IMR-90 (cell line): ENCODE data around the gene GBA2. TPM values are rescaled to one million over a fixed set of nuclear protein-coding genes. Genes with fewer than 3 reads are reported as not detected.

Source experiments
- ATAC-seq: fragments of 200-7000 bp; cut with Tn5 transposase; 2 replicates; pipeline ENCODE4 v1.9.1; 2020; ENCODE audit warnings: low read depth, mild to moderate bottlenecking, moderate library complexity
- BruUV-seq: library from RNA; stranded (reverse); fragments of 400-500 nt; replicated peaks from 2 replicates; lab custom pipeline; 2021; lab: Mats Ljungman, UMichigan
- CTCF ChIA-PET: fragments of 300-600 bp; formaldehyde crosslinking; extraction: SDS; loops from one replicate; lab custom pipeline; 2021; ENCODE audit warnings: antibody characterized with exemption; lab: Yijun Ruan, JAX
- POLR2A ChIA-PET: fragments of 300-600 bp; sonication (Branson Sonifier 250); formaldehyde crosslinking; loops from one replicate; lab custom pipeline; 2022; ENCODE audit warnings: antibody characterized with exemption; ENCODE audit not compliant: unreplicated experiment; lab: Charles Lee
- DNase-seq: peaks from one replicate; pipeline ENCODE4 v3.0.0; 2013
- H2AFZ ChIP-seq: replicated peaks from 2 replicates; pipeline ENCODE3; 2013; ENCODE audit warnings: low read length, mild to moderate bottlenecking; ENCODE audit not compliant: poor library complexity
- H2AK5ac ChIP-seq: 2 replicates; pipeline ENCODE4 v1.6.1; 2013; ENCODE audit warnings: low read depth, low read length, inconsistent platforms
- H2AK9ac ChIP-seq: replicated peaks from 2 replicates; pipeline ENCODE3; 2013; ENCODE audit warnings: mild to moderate bottlenecking, low read depth, low read length, moderate library complexity; ENCODE audit not compliant: poor library complexity
- H2BK120ac ChIP-seq: 2 replicates; pipeline ENCODE4 v1.6.1; 2013; ENCODE audit warnings: low read depth, low read length, inconsistent platforms
- H2BK15ac ChIP-seq: 3 replicates; pipeline ENCODE4 v1.6.1; 2013; ENCODE audit warnings: low read depth, low read length, inconsistent platforms
- H2BK20ac ChIP-seq: 2 replicates; pipeline ENCODE4 v1.6.1; 2013; ENCODE audit warnings: low read depth, mild to moderate bottlenecking, inconsistent platforms, low read length, moderate library complexity
- H2BK5ac ChIP-seq: 2 replicates; pipeline ENCODE4 v1.6.1; 2013; ENCODE audit warnings: mild to moderate bottlenecking, low read depth, low read length, inconsistent platforms; ENCODE audit not compliant: poor library complexity, severe bottlenecking
- H3K14ac ChIP-seq: replicated peaks from 2 replicates; pipeline ENCODE4 v1.6.1; 2013; ENCODE audit warnings: low read depth, low read length, inconsistent platforms
- H3K18ac ChIP-seq: 2 replicates; pipeline ENCODE4 v1.6.1; 2013; ENCODE audit warnings: low read depth, low read length, control low read depth
- H3K23ac ChIP-seq: 2 replicates; pipeline ENCODE4 v1.6.1; 2013; ENCODE audit warnings: low read depth, low read length, inconsistent platforms
- H3K27ac ChIP-seq: 2 replicates; pipeline ENCODE4 v1.5.1; 2013; ENCODE audit warnings: mild to moderate bottlenecking, control low read depth, low read length; ENCODE audit not compliant: insufficient read depth
- H3K27me3 ChIP-seq: 2 replicates; pipeline ENCODE4 v1.6.1; 2013; ENCODE audit warnings: low read length; ENCODE audit not compliant: control insufficient read depth, insufficient read depth
- H3K36me3 ChIP-seq: 2 replicates; pipeline ENCODE4 v1.6.1; 2013; ENCODE audit warnings: low read length, mixed read lengths; ENCODE audit not compliant: control insufficient read depth, insufficient read depth
- H3K4ac ChIP-seq: 2 replicates; pipeline ENCODE4 v1.6.1; 2013; ENCODE audit warnings: low read depth, low read length, inconsistent platforms
- H3K4me1 ChIP-seq: 2 replicates; pipeline ENCODE4 v1.6.1; 2013; ENCODE audit warnings: low read length, mixed read lengths; ENCODE audit not compliant: control insufficient read depth, insufficient read depth
- H3K4me2 ChIP-seq: 2 replicates; pipeline ENCODE4 v1.6.1; 2013; ENCODE audit warnings: low read depth, mild to moderate bottlenecking, control low read depth, low read length, moderate library complexity
- H3K4me3 ChIP-seq: 2 replicates; pipeline ENCODE4 v1.5.1; 2013; ENCODE audit warnings: low read depth, mild to moderate bottlenecking, control low read depth, low read length, moderate library complexity; ENCODE audit not compliant: insufficient read depth
- H3K56ac ChIP-seq: 2 replicates; pipeline ENCODE4 v1.6.1; 2013; ENCODE audit warnings: low read length, inconsistent platforms; ENCODE audit not compliant: insufficient read depth; ENCODE audit errors: extremely low read depth
- H3K79me1 ChIP-seq, 2 experiments: 2 replicates each; pipeline ENCODE4 v1.6.1; 2013; ENCODE audit warnings: low read length in 2 of 2, inconsistent platforms in 1 of 2, low read depth in 1 of 2
- H3K9ac ChIP-seq: 2 replicates; pipeline ENCODE4 v1.6.1; 2013; ENCODE audit warnings: low read depth, low read length, control low read depth
- H3K9me1 ChIP-seq: 2 replicates; pipeline ENCODE4 v1.6.1; 2013; ENCODE audit warnings: low read length, inconsistent platforms; ENCODE audit not compliant: insufficient read depth
- H3K9me3 ChIP-seq: 2 replicates; pipeline ENCODE4 v1.6.1; 2013; ENCODE audit warnings: low read length; ENCODE audit not compliant: control insufficient read depth, insufficient read depth
- H4K20me1 ChIP-seq: 2 replicates; pipeline ENCODE4 v1.6.1; 2013; ENCODE audit warnings: low read length, inconsistent platforms; ENCODE audit not compliant: insufficient read depth
- H4K5ac ChIP-seq: 2 replicates; pipeline ENCODE4 v1.6.1; 2013; ENCODE audit warnings: mild to moderate bottlenecking, low read depth, low read length, control low read depth
- H4K8ac ChIP-seq, 2 experiments: 2 replicates each; pipeline ENCODE4 v1.6.1; 2013; ENCODE audit warnings: low read depth in 2 of 2, low read length in 2 of 2, control low read depth in 1 of 2, inconsistent platforms in 1 of 2
- H4K91ac ChIP-seq: 2 replicates; pipeline ENCODE4 v1.6.1; 2013; ENCODE audit warnings: low read depth, low read length, inconsistent platforms; ENCODE audit not compliant: insufficient read depth
- BHLHE40 ChIP-seq: fragments of 150-350 bp; IDR thresholded peaks from 2 replicates; pipeline ENCODE4 v1.6.1; 2016; ENCODE audit warnings: mild to moderate bottlenecking, low read depth, low read length
- CEBPB ChIP-seq: IDR thresholded peaks from 2 replicates; pipeline ENCODE4 v1.6.1; 2012; ENCODE audit warnings: low read depth, low read length, improper control_type of control experiment
- CHD1 ChIP-seq: IDR thresholded peaks from 2 replicates; pipeline ENCODE4 v1.6.1; 2012; ENCODE audit warnings: low read depth, low read length, improper control_type of control experiment
- FOS ChIP-seq: fragments of 150-350 bp; IDR thresholded peaks from 2 replicates; pipeline ENCODE4 v1.6.1; 2016; ENCODE audit warnings: low read depth, low read length
- MXI1 ChIP-seq: IDR thresholded peaks from 2 replicates; pipeline ENCODE4 v1.6.1; 2012; ENCODE audit warnings: low read depth, mild to moderate bottlenecking, low read length, moderate library complexity, borderline replicate concordance
- NFE2L2 ChIP-seq: fragments of 150-350 bp; IDR thresholded peaks from 2 replicates; pipeline ENCODE4 v1.6.1; 2016; ENCODE audit warnings: low read depth, mild to moderate bottlenecking, low read length
- POLR2A ChIP-seq: IDR thresholded peaks from 2 replicates; pipeline ENCODE4 v1.6.1; 2012; ENCODE audit warnings: mild to moderate bottlenecking, low read depth, low read length
- RAD21 ChIP-seq: IDR thresholded peaks from 2 replicates; pipeline ENCODE4 v1.6.1; 2012; ENCODE audit warnings: low read length, improper control_type of control experiment
- RFX5 ChIP-seq: IDR thresholded peaks from 2 replicates; pipeline ENCODE4 v1.8.0; 2012; ENCODE audit warnings: low read depth, mild to moderate bottlenecking, low read length, moderate library complexity
- SMC3 ChIP-seq: fragments of 150-350 bp; IDR thresholded peaks from 2 replicates; pipeline ENCODE4 v1.6.1; 2016; ENCODE audit warnings: low read depth, mild to moderate bottlenecking, antibody characterized with exemption, low read length, moderate library complexity
- WGBS, 2 experiments: methylation state at CpG; one replicate each; pipeline versions ENCODE4 v1.1.5 to v1.1.7; 2013; ENCODE audit warnings: missing lambda C conversion rate in 2 of 2; ENCODE audit not compliant: insufficient read length in 1 of 2; ENCODE audit errors: extremely low coverage in 2 of 2; 5-methylcytosine and 5-hydroxymethylcytosine counted together
- dilution Hi-C: fragments of 300-500 bp; cut with HindIII; formaldehyde crosslinking; loops from one replicate; pipeline ENCODE4 v1.14.3; 2018; ENCODE audit warnings: low sequenced_read_pairs; ENCODE audit not compliant: unreplicated experiment
- in situ Hi-C: fragments of 300-500 bp; cut with MboI; formaldehyde crosslinking; loops from 3 replicates; pipeline ENCODE4 v1.14.3; 2019; ENCODE audit warnings: low sequenced_read_pairs, inconsistent platforms, mixed read lengths
- intact Hi-C: fragments of 100-400 bp; cut with micrococcal nuclease; formaldehyde crosslinking; loops from 2 replicates; pipeline ENCODE4 v1.10.0; 2022
- polyA plus RNA-seq, 3 experiments: library from polyadenylated mRNA; depleted of rRNA; stranded (reverse); fragments of >200 nt; gene quantifications; 2 replicates each; pipeline ENCODE4 v1.2.3, GENCODE V29; 2012; ENCODE audit warnings: low replicate concordance in 1 of 3
- total RNA-seq: library from RNA; depleted of rRNA; stranded (reverse); fragments of >200 nt; gene quantifications from 2 replicates; pipeline ENCODE4 v1.2.3, GENCODE V29; 2012
- TF ChIP-seq, protein P1 (sequence below): conservative IDR thresholded peaks from 2 replicates; pipeline ENCODE4 v1.5.1; 2012; ENCODE audit warnings: mild to moderate bottlenecking, low read depth, low read length, improper control_type of control experiment
- TF ChIP-seq, protein P2 (sequence below): fragments of 150-350 bp; IDR thresholded peaks from 2 replicates; pipeline ENCODE4 v1.6.1; 2016; ENCODE audit warnings: low read depth, mild to moderate bottlenecking, low read length, moderate library complexity, borderline replicate concordance

GBA2 gene
- total and polyA plus RNA-seq, 2 of the 4 experiments (the other 2 are of a cell fraction): 18.1 to 38.2 TPM

- Histone ChIP-seq H3K18ac (no peak overlapping the region), H3K36me3 (peaks cover 83% of the 10 kb centered on the region), H2AFZ (no peak overlapping the region), H4K91ac (no peak overlapping the region), H3K9me1 (no peaks in the 10 kb centered on the region; the same call in none of the 2 replicates), H2AK9ac (no peak overlapping the region), H3K4me1 (no peaks in the 10 kb centered on the region), H4K20me1 (peaks cover 20% of the 10 kb centered on the region), H3K9me3 (no peaks in the 10 kb centered on the region), H3K4ac (no peak overlapping the region), H3K4me2 (no peak overlapping the region), H4K8ac (no peak overlapping the region), H3K9ac (no peak overlapping the region), H3K56ac (no peak overlapping the region), H3K4me3 (no peak overlapping the region), H3K27me3 (no peaks in the 10 kb centered on the region), H3K14ac (no peak overlapping the region), H2BK120ac (no peak overlapping the region), H3K79me1 (peaks cover 43 to 63% of the 10 kb centered on the region in 2 experiments), H2BK5ac (no peak overlapping the region), H2AK5ac (no peak overlapping the region), H4K5ac (no peak overlapping the region), H2BK20ac (no peak overlapping the region), H3K27ac (no peak overlapping the region), H2BK15ac (no peak overlapping the region), H3K23ac (no peak overlapping the region)
- TF ChIP-seq MXI1: no peak
- TF ChIP-seq FOS: no peak
- no peak for TF ChIP-seq CEBPB
- no peak for TF ChIP-seq RAD21
- TF ChIP-seq RFX5: no peak
- TF ChIP-seq SMC3: no peak
- TF ChIP-seq POLR2A: no peak
- TF ChIP-seq, protein P1, sequence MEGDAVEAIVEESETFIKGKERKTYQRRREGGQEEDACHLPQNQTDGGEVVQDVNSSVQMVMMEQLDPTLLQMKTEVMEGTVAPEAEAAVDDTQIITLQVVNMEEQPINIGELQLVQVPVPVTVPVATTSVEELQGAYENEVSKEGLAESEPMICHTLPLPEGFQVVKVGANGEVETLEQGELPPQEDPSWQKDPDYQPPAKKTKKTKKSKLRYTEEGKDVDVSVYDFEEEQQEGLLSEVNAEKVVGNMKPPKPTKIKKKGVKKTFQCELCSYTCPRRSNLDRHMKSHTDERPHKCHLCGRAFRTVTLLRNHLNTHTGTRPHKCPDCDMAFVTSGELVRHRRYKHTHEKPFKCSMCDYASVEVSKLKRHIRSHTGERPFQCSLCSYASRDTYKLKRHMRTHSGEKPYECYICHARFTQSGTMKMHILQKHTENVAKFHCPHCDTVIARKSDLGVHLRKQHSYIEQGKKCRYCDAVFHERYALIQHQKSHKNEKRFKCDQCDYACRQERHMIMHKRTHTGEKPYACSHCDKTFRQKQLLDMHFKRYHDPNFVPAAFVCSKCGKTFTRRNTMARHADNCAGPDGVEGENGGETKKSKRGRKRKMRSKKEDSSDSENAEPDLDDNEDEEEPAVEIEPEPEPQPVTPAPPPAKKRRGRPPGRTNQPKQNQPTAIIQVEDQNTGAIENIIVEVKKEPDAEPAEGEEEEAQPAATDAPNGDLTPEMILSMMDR: no peak
- no peak for TF ChIP-seq NFE2L2
- TF ChIP-seq BHLHE40: no peak
- TF ChIP-seq CHD1: no peak
- TF ChIP-seq, protein P2, sequence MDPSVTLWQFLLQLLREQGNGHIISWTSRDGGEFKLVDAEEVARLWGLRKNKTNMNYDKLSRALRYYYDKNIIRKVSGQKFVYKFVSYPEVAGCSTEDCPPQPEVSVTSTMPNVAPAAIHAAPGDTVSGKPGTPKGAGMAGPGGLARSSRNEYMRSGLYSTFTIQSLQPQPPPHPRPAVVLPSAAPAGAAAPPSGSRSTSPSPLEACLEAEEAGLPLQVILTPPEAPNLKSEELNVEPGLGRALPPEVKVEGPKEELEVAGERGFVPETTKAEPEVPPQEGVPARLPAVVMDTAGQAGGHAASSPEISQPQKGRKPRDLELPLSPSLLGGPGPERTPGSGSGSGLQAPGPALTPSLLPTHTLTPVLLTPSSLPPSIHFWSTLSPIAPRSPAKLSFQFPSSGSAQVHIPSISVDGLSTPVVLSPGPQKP: no peak
- CTCF ChIA-PET: no interaction called here
- no peak for ATAC-seq
- TSS peak; percentile 76 for BruUV-seq
- WGBS, 2 experiments: 80% methylated on average over 1 of the region's 7 CpGs; no CpG with 5 or more reads in 1 of the 2 experiments
- DNase-seq: no peak
- intact Hi-C loops: no loop called here
- in situ Hi-C loops: no loop called here
- POLR2A ChIA-PET: no interaction called here
- dilution Hi-C loops: no loop called here
Measured at GRCh38 chr9:35710818-35711500, 38.1 kb downstream of the GBA2 start.
